Mammary epithelial cell (primary cell): Measurements from ENCODE around the gene PCDHA10.

Source experiments
- EZH2 ChIP-seq: IDR thresholded peaks from 2 replicates; pipeline ENCODE4 v1.6.1; 2012; ENCODE audit warnings: low read length, inconsistent platforms, borderline replicate concordance
- TF ChIP-seq, protein P1 (sequence below), 2 donors: IDR thresholded peaks in 1 of 2; conservative IDR thresholded peaks in 1 of 2; 2 replicates each; pipeline ENCODE4 v1.5.1; 2011 to 2012; ENCODE audit warnings: inconsistent platforms in 2 of 2, low read length in 2 of 2, mild to moderate bottlenecking in 2 of 2, control low read depth in 1 of 2, low read depth in 1 of 2; ENCODE audit not compliant: insufficient read depth in 1 of 2; ENCODE audit errors: extremely low read depth in 1 of 2

DNA sequence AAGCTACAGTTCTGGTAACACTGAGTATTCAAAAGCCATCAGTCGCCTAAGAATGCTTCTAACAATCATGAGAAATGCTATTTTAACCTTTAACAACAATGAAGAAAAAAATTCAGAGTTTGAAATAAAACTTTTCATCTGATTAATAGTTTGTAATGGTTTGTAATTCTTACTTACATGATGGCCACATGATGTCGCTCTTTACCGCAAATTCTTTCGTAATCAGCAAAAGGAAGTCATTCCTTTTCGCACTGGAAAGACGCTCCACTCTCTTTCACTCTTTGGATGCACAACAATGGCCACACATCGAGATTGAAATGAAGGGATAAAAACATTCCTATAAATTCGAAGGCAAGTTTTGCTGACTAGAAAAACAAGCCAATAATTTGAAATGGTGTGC is 21.7 kb upstream of the PCDHA10 start, which contains the start of gene PCDHA7:
- TF ChIP-seq, protein P1, sequence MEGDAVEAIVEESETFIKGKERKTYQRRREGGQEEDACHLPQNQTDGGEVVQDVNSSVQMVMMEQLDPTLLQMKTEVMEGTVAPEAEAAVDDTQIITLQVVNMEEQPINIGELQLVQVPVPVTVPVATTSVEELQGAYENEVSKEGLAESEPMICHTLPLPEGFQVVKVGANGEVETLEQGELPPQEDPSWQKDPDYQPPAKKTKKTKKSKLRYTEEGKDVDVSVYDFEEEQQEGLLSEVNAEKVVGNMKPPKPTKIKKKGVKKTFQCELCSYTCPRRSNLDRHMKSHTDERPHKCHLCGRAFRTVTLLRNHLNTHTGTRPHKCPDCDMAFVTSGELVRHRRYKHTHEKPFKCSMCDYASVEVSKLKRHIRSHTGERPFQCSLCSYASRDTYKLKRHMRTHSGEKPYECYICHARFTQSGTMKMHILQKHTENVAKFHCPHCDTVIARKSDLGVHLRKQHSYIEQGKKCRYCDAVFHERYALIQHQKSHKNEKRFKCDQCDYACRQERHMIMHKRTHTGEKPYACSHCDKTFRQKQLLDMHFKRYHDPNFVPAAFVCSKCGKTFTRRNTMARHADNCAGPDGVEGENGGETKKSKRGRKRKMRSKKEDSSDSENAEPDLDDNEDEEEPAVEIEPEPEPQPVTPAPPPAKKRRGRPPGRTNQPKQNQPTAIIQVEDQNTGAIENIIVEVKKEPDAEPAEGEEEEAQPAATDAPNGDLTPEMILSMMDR (conservative IDR thresholded peaks at IDR 0.05 in 1 of 2, IDR thresholded peaks at IDR 0.05 in 1 of 2; ENCODE audit: extremely low read depth in 1 of 2, insufficient read depth in 1 of 2, low read depth in 1 of 2, low read length in 2 of 2), result no peak
- TF ChIP-seq EZH2, result no peak
